Neutrophil (primary cell): ENCODE results near the gene MCTP1.

Experiments used
- H3K27ac ChIP-seq: fragments of 200-600 bp; sonication (generic); 2 replicates; pipeline ENCODE4 v1.5.1; 2016; ENCODE audit warnings: mild to moderate bottlenecking, moderate library complexity
- H3K27me3 ChIP-seq: fragments of 200-600 bp; sonication (generic); 2 replicates; pipeline ENCODE4 v1.6.0; 2016; ENCODE audit warnings: mild to moderate bottlenecking
- H3K36me3 ChIP-seq: fragments of 200-600 bp; sonication (generic); 2 replicates; pipeline ENCODE4 v1.5.1; 2017
- H3K4me1 ChIP-seq, 2 experiments: fragments of 200-600 bp in 1 of 2; sonication (generic) in 1 of 2; 1 replicate in 1 of 2; 2 replicates in 1 of 2; pipeline versions ENCODE4 v1.5.1 to v1.6.1; 2013 to 2016; ENCODE audit warnings: low read depth in 1 of 2, low read length in 1 of 2, mild to moderate bottlenecking in 1 of 2, moderate library complexity in 1 of 2; ENCODE audit not compliant: control insufficient read depth in 1 of 2, insufficient read depth in 1 of 2
- H3K4me3 ChIP-seq, 2 experiments: fragments of 200-600 bp in 1 of 2; sonication (generic) in 1 of 2; 1 replicate in 1 of 2; 2 replicates in 1 of 2; pipeline ENCODE4 v1.5.1; 2013 to 2016; ENCODE audit warnings: low read depth in 1 of 2, low read length in 1 of 2, mild to moderate bottlenecking in 1 of 2, moderate library complexity in 1 of 2
- H3K9me3 ChIP-seq: fragments of 200-600 bp; sonication (generic); 2 replicates; pipeline ENCODE4 v1.5.1; 2016
- TF ChIP-seq, protein P1 (sequence below): fragments of 200-600 bp; sonication (generic); IDR thresholded peaks from 2 replicates; pipeline ENCODE4 v1.5.1; 2016; ENCODE audit warnings: antibody characterized with exemption

MCTP1 gene

DNA sequence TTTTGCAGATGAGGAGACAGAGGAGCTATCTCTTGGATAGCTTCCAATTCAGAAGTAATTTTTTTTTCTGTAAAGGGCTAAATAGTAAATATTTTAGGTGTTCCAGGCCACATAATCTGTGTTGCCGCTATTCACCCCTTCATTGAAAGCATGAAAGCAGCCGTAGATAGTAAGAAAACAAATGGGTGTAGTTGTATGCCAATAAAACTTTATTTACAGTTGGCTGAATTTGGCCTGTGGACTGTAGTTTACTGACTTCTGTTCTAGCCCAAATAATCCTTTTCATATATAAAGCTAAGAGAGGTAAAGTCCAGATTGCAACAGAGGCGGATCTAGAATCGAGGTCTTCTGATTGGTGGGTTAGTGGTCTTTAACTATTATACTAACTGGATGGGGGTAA lies 537.5 kb downstream of the MCTP1 start:
- TF ChIP-seq, protein P1, sequence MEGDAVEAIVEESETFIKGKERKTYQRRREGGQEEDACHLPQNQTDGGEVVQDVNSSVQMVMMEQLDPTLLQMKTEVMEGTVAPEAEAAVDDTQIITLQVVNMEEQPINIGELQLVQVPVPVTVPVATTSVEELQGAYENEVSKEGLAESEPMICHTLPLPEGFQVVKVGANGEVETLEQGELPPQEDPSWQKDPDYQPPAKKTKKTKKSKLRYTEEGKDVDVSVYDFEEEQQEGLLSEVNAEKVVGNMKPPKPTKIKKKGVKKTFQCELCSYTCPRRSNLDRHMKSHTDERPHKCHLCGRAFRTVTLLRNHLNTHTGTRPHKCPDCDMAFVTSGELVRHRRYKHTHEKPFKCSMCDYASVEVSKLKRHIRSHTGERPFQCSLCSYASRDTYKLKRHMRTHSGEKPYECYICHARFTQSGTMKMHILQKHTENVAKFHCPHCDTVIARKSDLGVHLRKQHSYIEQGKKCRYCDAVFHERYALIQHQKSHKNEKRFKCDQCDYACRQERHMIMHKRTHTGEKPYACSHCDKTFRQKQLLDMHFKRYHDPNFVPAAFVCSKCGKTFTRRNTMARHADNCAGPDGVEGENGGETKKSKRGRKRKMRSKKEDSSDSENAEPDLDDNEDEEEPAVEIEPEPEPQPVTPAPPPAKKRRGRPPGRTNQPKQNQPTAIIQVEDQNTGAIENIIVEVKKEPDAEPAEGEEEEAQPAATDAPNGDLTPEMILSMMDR = no peak
- Histone ChIP-seq H3K9me3 (no peaks in the 10 kb centered on the region), H3K27me3 (no peaks in the 10 kb centered on the region), H3K27ac (peak overlapping the region; percentile 57), H3K36me3 (no peaks in the 10 kb centered on the region), H3K4me1 (peaks cover 12 to 41% of the 10 kb centered on the region in 2 experiments), H3K4me3 (no peak overlapping the region)

DNA sequence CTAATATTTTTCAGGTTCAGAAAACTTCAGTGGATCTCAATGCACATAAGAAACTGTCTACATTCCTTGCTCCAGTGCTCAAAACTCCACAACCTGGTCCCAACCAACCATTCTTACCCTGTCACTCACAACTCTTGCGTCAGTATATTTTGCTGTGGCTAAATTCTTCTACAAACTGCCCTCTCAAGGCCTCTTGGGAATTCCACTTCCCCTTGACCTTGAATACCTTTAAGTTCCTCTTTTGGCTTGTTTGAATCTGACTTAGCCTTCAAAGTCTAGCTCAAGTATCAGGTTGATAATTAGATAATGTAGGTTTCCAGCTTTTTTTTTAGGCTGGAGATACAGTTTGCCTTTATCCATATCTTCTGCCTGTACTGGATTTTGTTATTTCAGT lies 538.2 kb downstream of the MCTP1 start:
- no peaks in the 10 kb centered on the region for H3K36me3 ChIP-seq
- H3K27ac ChIP-seq = peak overlapping the region; percentile 57
- no peaks in the 10 kb centered on the region for H3K27me3 ChIP-seq
- H3K4me1 ChIP-seq = peaks cover 12 to 40% of the 10 kb centered on the region in 2 experiments
- H3K4me3 ChIP-seq = no peak overlapping the region
- TF ChIP-seq, protein P1 = no peak
- H3K9me3 ChIP-seq = no peaks in the 10 kb centered on the region

DNA sequence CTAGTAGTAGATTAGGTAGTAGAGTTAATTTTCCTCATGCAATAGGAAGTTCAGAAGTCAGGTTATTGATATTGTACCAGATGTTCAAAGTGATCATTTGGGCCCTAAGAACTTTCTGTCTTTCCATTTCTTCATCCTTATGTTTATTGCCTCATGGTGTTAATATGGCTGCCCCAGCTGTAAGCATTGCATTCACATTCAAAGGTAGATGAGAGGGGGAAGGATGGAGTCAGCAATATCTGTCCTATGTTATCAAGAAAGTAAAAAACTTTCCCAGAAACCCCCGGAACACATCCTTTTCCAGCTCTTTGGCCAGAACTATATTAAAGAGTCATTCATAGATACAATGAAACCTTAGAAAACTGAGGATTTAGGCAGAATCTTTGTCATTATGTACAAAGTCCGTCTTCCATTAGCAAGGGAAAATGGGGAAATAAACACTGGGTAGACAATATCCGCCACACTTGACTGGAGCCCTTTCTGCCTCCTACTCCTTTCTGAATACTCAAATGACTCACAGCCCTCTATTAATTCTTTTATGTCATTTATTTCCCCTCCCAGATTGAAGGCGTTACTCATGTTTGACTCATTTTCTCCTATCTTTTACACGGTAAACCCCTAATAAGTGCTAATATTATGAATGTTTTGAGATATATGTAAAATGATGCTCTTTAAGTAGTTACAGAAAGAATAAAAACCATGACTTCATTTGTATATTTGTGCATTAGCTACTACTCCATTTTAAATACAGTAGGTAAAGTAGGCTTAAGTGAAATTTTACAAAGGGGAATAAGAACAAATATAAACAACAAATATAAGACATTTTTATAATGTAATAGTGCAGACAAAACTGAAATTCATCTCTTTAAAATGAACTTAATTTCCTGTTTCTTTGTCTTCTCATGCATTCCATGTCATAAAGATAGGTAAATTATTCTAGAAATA lies 538.8 kb downstream of the MCTP1 start:
- H3K36me3 ChIP-seq = no peaks in the 10 kb centered on the region
- H3K4me1 ChIP-seq = peaks cover 12 to 40% of the 10 kb centered on the region in 2 experiments

DNA sequence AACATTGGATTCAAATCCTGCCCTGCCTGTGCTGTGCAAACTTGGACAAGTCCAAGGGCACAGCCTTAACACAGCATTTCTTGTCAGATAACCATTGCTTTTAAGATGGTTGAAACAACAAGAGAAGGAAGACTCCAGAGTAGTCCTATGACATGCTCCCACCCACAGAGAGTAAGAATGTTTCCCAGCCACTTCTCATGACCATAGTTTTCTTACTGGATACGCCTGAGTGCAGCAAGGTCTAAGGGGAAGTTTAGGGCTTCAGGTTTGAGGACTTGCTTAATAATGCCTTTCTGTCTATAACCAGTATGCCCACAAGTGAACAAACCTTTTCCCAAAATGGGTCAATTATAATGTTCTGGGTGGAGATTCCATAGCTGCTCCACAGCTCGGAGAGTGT lies 540.0 kb downstream of the MCTP1 start:
- Histone ChIP-seq H3K36me3 (no peaks in the 10 kb centered on the region), H3K27me3 (no peaks in the 10 kb centered on the region), H3K9me3 (no peaks in the 10 kb centered on the region), H3K27ac (no peak overlapping the region), H3K4me3 (no peak overlapping the region), H3K4me1 (peaks cover 12 to 40% of the 10 kb centered on the region in 2 experiments)
- TF ChIP-seq, protein P1 = no peak

More for the DNA sequence above, 538.8 kb downstream of the MCTP1 start:
- Histone ChIP-seq H3K27ac (peak overlapping the region; percentile 57), H3K9me3 (no peaks in the 10 kb centered on the region), H3K4me3 (no peak overlapping the region), H3K27me3 (no peaks in the 10 kb centered on the region)
- TF ChIP-seq, protein P1 = no peak

DNA sequence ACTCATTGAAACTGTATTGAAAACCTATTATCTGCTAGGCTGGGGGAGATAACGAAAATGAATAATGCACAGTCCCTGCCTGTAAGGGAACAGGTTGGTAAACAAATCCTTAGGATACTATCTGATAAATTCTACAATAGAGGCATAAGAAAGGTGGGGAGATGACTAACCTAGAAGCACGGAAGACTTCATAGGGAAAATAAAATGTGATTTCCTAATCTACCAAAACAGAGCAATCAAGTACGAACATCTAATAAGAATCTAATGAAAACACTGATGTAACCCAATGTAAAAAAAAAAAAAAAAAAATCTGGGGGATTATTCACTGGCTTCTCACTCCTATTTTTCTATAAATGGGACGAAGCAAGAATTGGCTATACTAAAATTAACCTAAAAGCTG lies 542.0 kb downstream of the MCTP1 start:
- Histone ChIP-seq H3K4me3 (no peak overlapping the region), H3K36me3 (peaks cover 7% of the 10 kb centered on the region), H3K9me3 (no peaks in the 10 kb centered on the region), H3K4me1 (peaks cover 12 to 26% of the 10 kb centered on the region in 2 experiments), H3K27me3 (no peaks in the 10 kb centered on the region), H3K27ac (no peak overlapping the region)
- TF ChIP-seq, protein P1 = no peak
